T-helper 2 cell treated with Interferon-gamma antibody and Interleukin-4, amounts not matched to agents 100 ng/mL and 5 ng/mL, for 36 hours (primary cell): ENCODE results near the gene MSI2. TPM values are rescaled to one million over a fixed set of nuclear protein-coding genes. Genes with fewer than 3 reads are reported as not detected.

Experiments
- intact Hi-C: fragments of 100-400 bp; cut with micrococcal nuclease; formaldehyde crosslinking; loops from one replicate; pipeline ENCODE4 v1.15.1; 2023
- total RNA-seq: library from RNA; stranded (reverse); gene quantifications from 2 replicates; pipeline ENCODE4 v1.2.3, GENCODE V29; 2022

The MSI2 gene
- total RNA-seq, 1 donor from 2014 or later = 140 TPM

DNA sequence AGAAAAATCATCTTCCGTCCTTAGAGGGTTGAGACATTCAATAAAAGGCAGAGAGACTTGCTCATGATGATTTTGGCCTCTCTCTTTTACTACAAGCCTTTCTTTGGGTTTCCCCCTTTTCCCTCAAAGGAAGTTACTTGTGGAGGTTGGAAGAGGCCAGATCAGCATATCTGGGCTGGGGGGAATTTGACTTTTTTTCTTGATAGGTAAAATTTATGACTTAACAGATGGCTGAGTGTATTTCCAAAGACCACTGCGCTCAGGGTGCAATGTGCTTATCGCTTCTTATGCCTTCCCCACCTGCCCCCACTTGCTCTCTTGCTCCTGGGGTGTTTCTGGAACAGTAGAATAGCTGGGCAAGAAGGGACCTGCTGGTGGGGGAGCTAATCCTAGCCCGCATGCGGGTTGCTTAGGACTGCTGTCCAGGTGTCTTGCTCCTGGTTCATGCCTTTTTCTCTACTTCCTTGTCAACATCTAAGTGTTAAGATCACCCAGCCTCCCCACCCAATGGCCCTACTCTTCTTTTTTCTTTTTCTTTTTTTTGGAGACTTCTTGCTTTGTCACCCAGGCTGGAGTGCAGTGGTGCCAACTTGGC, 131.9 kb downstream of the MSI2 start:
- intact Hi-C loops = no loop called here

DNA sequence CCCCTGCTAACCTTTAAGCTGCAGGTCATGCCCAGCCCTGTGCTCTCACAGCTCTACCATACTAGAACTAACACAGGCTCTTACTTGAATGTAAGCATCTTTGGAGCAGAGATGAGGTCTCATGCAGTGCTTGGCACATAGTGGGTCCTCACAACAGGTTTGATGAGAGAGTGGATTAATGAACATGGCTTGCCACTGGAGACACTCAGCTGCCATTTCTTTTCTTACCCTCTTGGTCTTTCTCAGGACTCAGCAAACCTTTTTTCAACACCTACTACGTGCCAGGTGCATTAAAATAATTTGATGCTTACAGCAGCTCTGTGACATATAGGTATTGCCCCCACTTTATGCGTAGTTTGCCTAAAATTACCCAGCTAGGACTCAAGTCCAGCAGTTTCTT, 133.2 kb downstream of the MSI2 start:
- intact Hi-C loops = no loop called here

DNA sequence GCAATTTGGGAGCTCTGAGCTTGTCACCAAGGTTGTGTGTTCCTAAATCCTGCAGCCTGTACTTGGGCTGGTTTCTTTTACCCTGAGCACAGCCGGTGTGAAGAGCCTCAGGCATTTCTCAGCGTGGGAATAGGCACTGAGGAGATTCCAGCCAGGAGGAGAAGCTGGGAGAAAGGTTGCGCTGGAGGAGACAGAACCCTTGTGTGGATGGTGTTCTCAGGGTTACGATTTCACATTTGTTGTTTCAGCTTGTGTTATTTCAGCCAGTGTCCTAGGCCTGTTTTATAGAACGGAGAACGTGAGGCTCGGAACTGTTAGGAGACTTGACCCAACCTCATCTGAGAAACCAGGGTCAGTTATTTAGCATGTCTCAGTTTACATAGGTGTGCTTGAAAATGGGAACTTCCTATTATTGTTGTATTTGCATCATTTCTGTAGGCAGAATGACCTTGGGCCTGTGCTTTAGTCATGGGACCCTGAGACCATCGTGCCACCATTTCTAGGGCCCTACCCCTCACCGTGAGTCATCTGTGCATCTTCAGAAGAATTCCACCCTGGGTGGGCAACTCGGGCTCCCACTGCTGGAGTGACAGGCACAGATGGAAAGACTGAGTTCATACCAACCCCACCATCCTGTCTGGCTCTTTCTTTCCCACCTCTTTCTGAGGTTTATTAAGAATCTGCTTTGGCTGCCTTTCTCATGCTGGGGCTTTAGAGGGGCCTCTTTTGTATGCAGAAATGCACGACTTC, 134.9 kb downstream of the MSI2 start:
- intact Hi-C loops = no loop called here

DNA sequence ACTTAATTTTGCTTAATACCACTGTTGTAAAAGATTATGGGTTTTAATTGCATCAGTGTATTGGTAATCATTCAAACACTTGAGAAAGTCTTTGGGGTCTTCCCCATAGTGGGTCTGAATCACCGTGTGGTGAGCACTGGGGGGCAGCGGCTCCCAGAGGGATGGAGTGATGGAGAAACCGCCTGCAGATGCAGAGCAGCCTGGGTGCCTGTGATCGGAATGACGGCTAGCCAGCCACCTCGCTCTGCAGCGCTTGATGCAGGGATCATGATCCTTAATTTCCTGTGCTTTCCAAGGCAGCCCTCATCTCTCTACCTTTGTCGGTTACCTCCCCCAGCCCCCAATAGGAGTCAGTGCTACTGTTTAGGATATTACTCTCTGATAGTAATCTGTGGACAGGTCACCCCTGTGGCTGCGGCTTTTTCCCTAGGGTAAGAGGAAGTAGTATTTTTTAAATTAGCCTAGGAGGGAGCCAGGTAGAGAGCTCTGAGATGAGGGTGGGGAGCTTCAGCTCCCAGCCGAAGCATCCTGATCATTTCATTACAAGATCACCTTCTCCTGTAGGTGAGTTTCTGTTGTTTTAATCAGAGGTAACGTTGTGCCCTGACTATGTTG, 135.6 kb downstream of the MSI2 start:
- intact Hi-C loops = no loop called here

DNA sequence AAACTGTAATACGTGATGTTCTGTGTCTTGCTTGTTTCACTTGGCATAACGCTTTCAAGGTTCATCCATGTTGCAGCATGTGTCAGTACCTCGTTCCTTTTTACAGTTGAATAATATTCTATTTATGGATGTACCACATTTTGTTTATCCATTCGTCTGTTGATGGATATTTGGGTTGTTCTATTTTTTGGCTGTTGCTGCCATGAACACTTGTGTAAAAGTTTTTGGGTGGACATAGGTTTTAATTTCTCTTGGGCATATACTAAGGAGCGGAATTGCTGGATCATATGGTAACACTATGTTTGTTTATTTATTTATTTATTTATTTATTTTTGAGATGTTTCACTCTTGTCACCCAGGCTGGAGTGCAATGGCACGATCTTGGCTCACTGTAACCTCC, 137.0 kb downstream of the MSI2 start:
- intact Hi-C loops = no loop called here

DNA sequence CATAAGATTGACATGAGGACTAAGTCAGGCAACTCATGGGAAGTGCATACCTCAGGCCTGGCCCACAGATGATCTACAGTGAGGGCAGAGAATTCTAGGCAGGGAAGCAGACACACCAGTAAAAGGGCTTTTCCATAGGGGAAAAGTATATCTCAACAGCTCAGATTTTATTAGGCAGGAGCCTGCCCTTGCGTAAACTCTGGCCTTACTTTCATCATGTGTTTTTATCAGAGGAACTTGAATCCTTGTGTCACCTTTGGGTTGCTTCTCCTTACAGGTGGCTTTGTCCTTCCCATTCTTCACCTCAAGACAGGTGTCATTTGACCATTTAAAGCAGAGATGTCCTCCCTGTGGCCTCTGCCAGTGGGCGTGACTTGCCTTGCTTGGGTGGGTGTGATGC, 138.1 kb downstream of the MSI2 start:
- intact Hi-C loops = no loop called here

DNA sequence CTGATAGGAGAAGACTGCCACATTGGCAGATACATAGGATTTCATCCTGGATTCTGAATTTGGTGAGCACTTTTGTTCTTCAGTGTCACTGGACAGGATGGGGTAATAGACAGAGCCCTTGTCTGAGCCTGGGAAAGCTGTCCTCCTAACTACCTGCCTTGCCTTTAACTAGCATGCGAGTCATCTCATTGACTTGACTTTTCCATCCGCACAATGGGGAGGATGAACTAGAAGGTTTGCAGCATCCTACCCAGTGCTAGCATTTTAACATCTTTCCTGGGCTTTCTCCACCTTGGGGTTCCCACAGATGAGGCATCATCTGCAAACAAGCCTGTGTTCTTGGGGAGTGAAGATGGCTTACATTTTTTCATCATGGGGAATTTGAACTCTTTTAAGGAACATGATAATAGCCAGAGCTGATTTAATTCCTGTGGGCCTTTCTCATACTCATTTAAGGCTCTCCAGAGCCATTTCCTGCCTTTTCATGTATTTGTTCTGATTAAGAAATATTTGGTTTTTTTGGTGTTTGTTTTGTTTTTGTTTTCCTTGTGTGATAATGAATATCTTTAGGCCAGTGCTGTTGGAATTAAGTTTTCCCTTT, 139.5 kb downstream of the MSI2 start:
- intact Hi-C loops = no loop called here

DNA sequence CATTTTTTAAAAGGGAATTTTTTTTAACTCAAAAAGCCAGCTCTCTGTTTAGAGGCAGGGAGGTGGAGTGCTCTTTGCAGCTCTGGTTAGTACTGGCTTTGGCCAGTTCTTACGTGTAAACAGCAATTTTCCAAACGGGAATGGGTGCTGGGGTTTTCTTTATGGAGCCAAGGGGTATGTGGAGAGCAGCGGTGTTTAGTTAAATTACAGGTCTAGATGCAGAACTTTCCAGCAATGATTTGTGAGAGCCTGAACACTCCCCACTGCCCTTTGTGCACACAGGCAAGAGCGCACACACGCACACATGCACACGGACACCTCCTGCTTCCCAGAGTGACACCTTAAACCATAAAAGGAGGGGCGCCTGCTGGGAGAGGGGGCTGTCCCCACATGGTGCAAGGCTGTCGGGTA, 140.2 kb downstream of the MSI2 start:
- intact Hi-C loops = no loop called here

DNA sequence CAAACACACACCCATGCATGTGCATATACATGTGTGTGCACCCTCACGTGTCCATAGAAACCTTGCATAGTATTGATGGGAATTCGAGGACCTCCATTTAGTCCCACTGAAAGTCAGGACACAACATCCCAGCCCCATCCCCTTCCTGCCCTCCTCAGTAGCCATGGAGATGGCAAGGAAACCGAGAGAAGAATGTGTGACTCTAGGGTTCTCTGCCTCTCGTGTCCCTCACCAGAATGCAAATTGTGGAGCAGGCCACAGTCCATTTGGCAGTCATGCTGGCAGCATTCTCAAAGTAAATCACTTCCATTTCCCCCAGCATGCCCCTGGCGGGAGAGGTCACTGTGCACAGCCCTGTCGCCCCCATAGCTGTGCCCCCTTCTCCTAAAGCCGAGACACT, 141.1 kb downstream of the MSI2 start:
- intact Hi-C loops = no loop called here

DNA sequence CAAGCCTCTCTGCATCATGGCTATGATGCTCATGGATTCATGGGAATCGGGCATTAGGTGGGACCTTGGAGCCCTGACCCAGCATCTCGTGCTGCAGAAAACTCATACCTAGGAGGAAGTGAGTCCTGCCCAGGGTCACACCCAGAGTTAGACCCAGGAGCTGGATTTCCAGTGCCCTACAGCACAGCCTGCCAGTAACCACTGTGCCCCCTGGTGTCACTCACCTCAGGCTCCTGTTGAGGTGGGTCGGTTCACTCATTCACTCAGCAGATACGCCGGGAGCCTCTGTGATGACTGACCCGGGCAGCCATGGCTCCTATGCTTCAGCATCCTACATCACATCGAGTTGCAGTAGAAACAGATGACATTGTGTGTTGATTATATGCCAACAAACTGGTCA, 143.4 kb downstream of the MSI2 start:
- intact Hi-C loops = no loop called here

DNA sequence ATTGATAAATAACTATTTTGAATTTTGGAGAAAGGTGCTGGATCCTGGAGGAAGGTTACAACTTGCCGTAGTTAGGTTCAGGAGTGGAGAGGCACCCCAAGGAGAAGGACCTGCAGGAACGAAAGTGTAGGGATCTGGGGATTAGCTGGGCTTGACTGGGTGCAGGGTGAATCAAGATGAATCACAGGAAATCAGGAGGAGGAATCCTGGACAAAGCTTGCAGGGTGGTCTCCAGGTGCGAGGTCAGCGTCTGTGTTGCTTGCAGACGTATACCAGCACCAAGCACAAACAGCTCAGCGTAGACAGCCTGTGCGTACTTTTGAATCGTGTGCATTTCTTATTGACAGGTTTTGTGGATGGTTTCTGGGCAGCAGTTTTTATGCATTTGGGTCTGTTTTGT, 144.3 kb downstream of the MSI2 start:
- intact Hi-C loops = no loop called here

DNA sequence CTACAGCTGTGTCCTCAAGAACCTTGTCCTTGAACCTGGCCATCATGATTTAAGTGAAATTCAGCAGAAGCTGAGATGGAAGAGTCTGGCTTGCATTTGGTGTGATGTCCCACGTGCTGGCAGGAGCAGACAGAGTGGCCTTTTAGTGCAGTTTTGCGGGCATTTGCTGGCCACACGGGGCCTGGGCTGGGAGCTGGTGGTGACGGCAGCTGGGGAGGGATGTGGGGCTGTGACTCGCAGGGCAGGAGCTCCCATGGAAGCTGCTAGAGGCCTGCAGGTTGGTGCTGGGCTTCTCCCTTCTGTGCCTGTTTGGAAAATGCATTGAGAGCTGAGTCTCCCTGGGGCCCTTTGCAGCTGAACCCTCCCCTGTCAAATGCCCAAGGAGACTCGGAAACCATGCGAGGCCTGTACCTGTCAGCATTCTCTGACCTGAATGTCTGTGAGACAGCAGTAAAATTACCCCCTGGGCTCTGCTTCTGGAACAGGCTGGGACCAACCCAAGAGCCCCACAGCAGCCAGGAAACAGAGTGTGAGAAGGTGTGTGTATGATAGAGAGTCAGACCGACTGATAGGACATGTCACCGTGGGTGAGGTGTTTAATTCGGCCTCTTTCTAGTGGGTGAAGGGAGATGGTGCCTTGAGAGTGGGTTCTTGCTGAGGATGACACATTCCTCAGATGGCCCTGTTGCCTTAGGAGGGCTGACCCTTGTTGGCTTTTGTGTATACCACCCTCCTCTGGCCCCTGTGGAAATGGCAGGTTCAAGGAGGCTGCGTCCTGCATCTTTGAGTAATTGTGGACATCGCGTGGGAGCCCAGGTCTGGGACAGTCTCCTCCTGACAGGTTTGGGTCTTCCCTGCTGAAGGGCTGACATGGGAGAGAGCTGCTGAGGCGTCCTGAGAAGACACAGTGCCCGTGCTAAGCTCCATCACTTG, 145.5 kb downstream of the MSI2 start:
- intact Hi-C loops = no loop called here

DNA sequence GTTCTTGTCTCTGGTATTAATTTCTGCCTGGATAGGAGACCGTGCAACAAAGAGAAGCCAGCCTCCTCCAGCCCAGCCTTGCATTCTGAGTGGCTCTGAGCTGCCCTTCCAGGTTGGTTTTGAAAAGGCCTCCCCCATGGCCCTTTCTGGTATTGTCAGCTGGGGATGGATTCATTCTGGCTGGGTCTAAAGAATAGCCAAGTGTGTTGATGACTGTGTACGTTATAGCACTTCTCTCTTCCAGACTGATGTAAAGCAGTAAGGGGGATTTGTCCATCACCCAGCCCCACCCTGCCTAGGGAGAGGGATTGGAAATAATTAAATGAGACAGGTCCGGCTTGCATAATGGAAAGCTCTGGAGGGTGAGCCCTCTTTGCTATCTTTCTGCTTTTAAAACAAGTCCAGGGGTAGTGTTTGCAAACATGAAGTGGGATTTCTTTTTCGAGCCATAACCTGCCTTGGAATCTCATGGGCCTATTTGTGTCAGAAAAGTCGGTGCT, 146.4 kb downstream of the MSI2 start:
- intact Hi-C loops = no loop called here

DNA sequence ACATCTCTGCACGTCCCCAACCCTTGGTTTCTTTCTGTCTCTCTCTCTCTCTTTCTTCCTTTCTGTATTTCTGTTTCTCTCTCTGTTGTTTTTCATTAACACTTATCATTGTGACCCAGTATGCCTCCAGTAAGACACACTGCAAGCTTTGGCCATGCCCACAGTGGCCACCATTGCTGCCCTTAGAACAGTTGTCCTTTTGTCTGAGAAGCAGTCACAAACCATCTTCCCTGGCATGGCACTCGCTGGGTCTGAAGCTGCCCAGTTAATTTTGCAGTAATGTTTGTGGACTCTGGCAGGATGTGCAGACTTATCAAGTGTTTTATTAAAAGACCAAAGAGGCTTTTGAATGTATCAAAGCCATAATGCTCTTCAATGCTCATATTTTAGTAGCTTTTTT, 146.9 kb downstream of the MSI2 start:
- intact Hi-C loops = no loop called here

DNA sequence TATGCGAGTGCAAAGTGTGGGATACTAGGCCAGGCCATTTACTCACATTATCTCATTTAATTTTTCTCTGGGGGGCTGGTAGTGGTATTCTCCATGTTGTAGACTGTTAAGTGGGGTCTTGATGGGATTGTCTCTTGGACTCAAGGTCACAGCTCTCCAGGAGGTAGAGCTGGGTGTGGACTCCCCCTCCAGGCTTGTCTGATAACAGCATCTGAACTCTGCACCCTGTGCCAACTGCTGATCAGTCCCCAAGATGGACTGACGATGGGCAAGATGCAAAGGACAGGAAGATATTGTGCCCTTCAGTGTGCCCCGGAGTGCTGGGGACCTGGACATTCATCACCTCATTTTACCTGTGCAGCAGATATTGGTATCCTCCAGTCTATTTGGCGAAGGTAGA, 147.8 kb downstream of the MSI2 start:
- intact Hi-C loops = loop anchor here (2.0 kb wide), 1 partner anchor 161 kb away; no protein-coding TSS in a partner anchor

DNA sequence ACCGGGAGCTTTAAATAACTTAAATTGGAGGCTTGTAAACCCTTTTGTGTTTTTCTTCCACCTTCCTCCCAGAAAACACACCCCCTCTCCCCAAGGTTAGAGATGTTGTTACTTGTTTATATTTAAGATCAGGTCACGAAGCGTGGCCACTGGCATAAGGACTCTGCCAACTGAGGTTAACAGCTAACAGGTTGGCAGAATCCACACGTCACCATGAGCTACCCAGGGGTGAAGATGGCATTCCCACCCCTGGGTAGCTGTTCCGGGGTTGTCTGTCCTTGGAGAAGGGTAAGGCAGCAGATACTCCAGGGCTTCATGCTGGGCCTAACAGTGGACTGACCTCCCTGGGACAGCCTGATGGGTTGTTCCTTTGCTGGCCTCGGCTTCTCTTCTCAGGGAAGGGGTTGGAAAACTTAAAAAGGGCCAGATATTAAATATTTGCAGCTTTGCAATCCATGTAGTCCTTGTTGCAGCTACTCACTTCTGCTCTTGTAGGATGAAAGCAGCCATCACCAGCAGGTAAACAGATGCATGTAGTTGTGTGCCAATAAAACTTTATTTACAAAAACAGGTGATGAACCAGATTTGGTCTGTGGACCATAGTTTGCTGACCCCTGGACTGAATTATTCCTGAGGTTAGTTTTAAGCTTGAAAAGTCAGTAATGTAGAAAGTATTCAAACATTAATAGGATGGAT, 148.6 kb downstream of the MSI2 start:
- intact Hi-C loops = loop anchor here (2.0 to 5.0 kb wide), 2 partner anchors 37 to 162 kb away; no protein-coding TSS in a partner anchor

DNA sequence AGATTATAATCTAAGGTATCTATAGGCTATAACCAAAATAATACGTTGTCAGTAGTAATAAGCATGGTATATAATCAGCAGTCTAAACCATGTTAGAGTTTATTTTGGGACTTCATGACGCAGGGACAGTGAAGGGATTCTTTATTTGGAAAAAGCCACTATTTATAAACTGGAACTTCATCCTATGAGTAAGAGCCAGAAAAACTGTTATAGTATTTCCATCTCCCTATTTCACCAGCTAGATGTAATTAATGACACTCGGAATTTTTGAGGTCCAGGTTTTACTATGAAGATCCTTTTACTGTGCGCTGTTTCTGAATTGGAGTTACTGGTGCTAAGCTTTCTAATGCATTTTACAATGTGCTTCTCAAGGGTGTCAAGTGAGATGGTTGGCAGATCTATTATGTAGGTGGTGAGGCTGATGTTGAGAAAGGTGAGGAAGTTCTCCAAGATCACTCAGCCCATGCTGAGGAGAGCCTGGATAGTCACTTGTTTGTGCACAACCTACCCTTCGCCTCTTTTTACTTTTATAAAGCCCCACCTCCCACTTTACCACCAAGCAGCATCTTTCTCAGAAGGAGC, 149.3 kb downstream of the MSI2 start:
- intact Hi-C loops = loop anchor here (2.0 to 5.0 kb wide), 2 partner anchors 37 to 163 kb away; no protein-coding TSS in a partner anchor

DNA sequence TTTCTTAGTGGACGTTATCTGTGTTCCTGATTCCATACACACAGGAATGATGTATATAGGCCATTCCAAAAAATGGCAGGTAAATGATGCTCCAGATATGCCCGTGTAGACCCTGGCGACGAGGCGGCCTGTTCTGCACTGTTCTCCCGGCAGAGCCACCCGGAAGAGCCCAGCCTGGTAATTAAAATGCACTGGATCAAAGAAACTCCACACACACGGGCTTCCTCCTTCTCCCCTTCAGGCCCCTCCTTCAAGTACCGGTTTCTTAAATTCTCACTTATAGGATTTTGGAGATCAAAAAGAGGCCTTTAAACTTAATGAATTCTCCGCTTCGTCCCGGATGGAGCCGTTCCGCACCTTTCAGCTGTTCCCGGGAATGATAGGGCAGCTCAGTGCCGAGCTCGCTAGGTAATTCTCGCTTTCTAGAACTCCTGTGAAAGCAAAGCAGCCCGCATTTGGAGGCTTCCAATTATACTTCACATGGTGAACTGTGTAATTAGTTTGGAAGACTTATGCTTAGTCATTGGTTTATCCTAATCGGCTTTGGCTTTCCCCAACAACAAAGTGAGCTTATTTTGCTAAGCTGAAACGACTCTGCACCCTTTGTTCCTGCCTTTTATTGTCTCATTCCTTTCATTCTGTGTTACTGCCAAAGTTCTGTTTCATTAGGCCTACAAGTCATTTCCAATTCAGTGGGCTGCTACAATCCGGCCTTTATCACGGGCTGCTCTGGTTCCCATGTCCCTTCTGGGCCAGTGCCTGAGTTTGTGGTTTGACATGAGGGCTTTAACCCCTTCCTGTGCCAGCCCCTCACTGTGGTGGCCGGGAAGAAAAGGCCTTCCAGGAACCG, 150.0 kb downstream of the MSI2 start:
- intact Hi-C loops = loop anchor here (5.0 kb wide), 1 partner anchor 36 kb away; no protein-coding TSS in a partner anchor

DNA sequence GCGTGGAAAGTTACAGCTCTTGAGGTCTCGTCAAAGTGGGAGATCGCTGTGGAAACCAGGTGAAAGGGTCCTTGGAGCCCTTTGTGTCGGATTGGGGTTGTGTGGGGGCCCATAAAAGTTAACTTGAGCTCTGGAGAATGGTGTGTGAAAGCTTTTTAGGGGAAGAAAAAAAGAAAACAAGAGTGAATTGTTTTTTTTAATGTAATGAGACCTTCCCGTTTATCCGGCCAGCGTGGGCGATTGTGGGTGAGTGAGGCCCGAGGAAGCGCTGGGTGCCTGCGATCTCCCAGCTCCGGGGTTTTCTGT, 150.6 kb downstream of the MSI2 start:
- intact Hi-C loops = loop anchor here (5.0 kb wide), 1 partner anchor 35 kb away; no protein-coding TSS in a partner anchor
